GM12874 (cell line): ENCODE data around the gene SBNO2.

Experiments used
- CTCF ChIP-seq: IDR thresholded peaks from 2 replicates; pipeline ENCODE4 v1.5.1; 2011; ENCODE audit warnings: low read depth, mild to moderate bottlenecking, control low read depth, low read length, moderate library complexity; ENCODE audit not compliant: insufficient read depth

SBNO2 gene

GRCh38 chr19:1116726-1117581, 57.1 kb downstream of the SBNO2 start:
- TF ChIP-seq CTCF: no peak

- TF ChIP-seq CTCF: no peak
Measured at GRCh38 chr19:1115646-1116420, 58.2 kb downstream of the SBNO2 start.

- no peak for TF ChIP-seq CTCF
Measured at GRCh38 chr19:1113986-1114483, 60.0 kb downstream of the SBNO2 start.

- peak; percentile 90 for TF ChIP-seq CTCF
Measured at GRCh38 chr19:1113030-1113985, 60.8 kb downstream of the SBNO2 start.

GRCh38 chr19:1112268-1113029, 61.6 kb downstream of the SBNO2 start:
- no peak for TF ChIP-seq CTCF

- no peak for TF ChIP-seq CTCF
Measured at GRCh38 chr19:1111641-1112267, 62.3 kb downstream of the SBNO2 start.
